Tibial nerve (tissue), 4 donors: Measurements from ENCODE around the gene CAB39.

Experiments
- EP300 ChIP-seq, 2 donors: sonication (generic); formaldehyde crosslinking; IDR thresholded peaks; one replicate each; pipeline ENCODE4 v1.6.1; 2017; ENCODE audit warnings: antibody characterized with exemption in 2 of 2, mild to moderate bottlenecking in 1 of 2
- POLR2A ChIP-seq, 2 donors: fragments of 450-650 bp; IDR thresholded peaks; one replicate each; pipeline ENCODE4 v1.6.1; 2017; ENCODE audit warnings: antibody characterized with exemption in 2 of 2, mild to moderate bottlenecking in 2 of 2, moderate library complexity in 2 of 2
- TF ChIP-seq, protein P1 (sequence below), 5 experiments: fragments of 200-600 bp in 3 of 5; fragments of 450-650 bp in 2 of 5; sonication (generic) in 3 of 5; IDR thresholded peaks; one replicate each; pipeline ENCODE4 v1.5.1; 2016 to 2019; ENCODE audit warnings: antibody characterized with exemption in 5 of 5, mild to moderate bottlenecking in 3 of 5, moderate library complexity in 2 of 5

- TF ChIP-seq, protein P1, sequence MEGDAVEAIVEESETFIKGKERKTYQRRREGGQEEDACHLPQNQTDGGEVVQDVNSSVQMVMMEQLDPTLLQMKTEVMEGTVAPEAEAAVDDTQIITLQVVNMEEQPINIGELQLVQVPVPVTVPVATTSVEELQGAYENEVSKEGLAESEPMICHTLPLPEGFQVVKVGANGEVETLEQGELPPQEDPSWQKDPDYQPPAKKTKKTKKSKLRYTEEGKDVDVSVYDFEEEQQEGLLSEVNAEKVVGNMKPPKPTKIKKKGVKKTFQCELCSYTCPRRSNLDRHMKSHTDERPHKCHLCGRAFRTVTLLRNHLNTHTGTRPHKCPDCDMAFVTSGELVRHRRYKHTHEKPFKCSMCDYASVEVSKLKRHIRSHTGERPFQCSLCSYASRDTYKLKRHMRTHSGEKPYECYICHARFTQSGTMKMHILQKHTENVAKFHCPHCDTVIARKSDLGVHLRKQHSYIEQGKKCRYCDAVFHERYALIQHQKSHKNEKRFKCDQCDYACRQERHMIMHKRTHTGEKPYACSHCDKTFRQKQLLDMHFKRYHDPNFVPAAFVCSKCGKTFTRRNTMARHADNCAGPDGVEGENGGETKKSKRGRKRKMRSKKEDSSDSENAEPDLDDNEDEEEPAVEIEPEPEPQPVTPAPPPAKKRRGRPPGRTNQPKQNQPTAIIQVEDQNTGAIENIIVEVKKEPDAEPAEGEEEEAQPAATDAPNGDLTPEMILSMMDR (IDR thresholded peaks at IDR 0.05): no peak
- TF ChIP-seq POLR2A (IDR thresholded peaks at IDR 0.05) (no peak), EP300 (IDR thresholded peaks at IDR 0.05) (no peak)
Observed at GRCh38 chr2:230734247-230735175, 21.9 kb downstream of the CAB39 start.
